Calu3 (cell line): ENCODE results near the gene ASMTL. TPM values are rescaled to one million over a fixed set of nuclear protein-coding genes. Genes with fewer than 3 reads are reported as not detected.
"Not testable (repeated sequence)": the region's sequence is repeated elsewhere in the genome, so short reads cannot be mapped to it uniquely, and the experiment has no call there.

Experiments used
- BruUV-seq: library from RNA; stranded (reverse); fragments of 400-500 nt; replicated peaks from 2 replicates; lab custom pipeline; 2021; lab: Mats Ljungman, UMichigan
- CTCF ChIA-PET: fragments of 300-600 bp; sonication (Branson Sonifier 250); formaldehyde crosslinking; loops from one replicate; lab custom pipeline; 2022; ENCODE audit warnings: antibody characterized with exemption; lab: Charles Lee
- DNase-seq: peaks from one replicate; pipeline ENCODE4 v3.0.0; 2022
- H3K27ac Mint-ChIP-seq: one replicate; pipeline ENCODE4 v1.8.0; 2022; ENCODE audit warnings: mixed read lengths; ENCODE audit not compliant: unreplicated experiment
- H3K27me3 Mint-ChIP-seq: one replicate; pipeline ENCODE4 v1.8.0; 2022; ENCODE audit warnings: mixed read lengths; ENCODE audit not compliant: unreplicated experiment
- H3K36me3 Mint-ChIP-seq: one replicate; pipeline ENCODE4 v1.8.0; 2022; ENCODE audit warnings: mild to moderate bottlenecking, moderate library complexity, mixed read lengths; ENCODE audit not compliant: insufficient read depth, unreplicated experiment
- H3K4me1 Mint-ChIP-seq: one replicate; pipeline ENCODE4 v1.8.0; 2022; ENCODE audit warnings: mild to moderate bottlenecking, low read depth, mixed read lengths; ENCODE audit not compliant: unreplicated experiment
- H3K4me3 Mint-ChIP-seq: one replicate; pipeline ENCODE4 v1.8.0; 2022; ENCODE audit warnings: mild to moderate bottlenecking, low read depth, moderate library complexity, mixed read lengths; ENCODE audit not compliant: unreplicated experiment
- H3K9me3 Mint-ChIP-seq: one replicate; pipeline ENCODE4 v1.8.0; 2022; ENCODE audit warnings: low read depth, mixed read lengths; ENCODE audit not compliant: unreplicated experiment
- intact Hi-C: fragments of 100-400 bp; cut with micrococcal nuclease; formaldehyde crosslinking; loops from one replicate; pipeline ENCODE4 v1.10.0; 2022; ENCODE audit not compliant: unreplicated experiment
- total RNA-seq: library from RNA; stranded (reverse); gene quantifications from 2 replicates; pipeline ENCODE4 v1.2.3, GENCODE V29; 2022
- TF ChIP-seq, protein P1 (sequence below): fragments of 200-600 bp; IDR thresholded peaks from one replicate; pipeline ENCODE4 v1.8.0; 2022; ENCODE audit warnings: antibody characterized with exemption; ENCODE audit not compliant: unreplicated experiment

ASMTL gene
- total RNA-seq, 1 experiment from 2014 or later, result 14.4 TPM

DNA sequence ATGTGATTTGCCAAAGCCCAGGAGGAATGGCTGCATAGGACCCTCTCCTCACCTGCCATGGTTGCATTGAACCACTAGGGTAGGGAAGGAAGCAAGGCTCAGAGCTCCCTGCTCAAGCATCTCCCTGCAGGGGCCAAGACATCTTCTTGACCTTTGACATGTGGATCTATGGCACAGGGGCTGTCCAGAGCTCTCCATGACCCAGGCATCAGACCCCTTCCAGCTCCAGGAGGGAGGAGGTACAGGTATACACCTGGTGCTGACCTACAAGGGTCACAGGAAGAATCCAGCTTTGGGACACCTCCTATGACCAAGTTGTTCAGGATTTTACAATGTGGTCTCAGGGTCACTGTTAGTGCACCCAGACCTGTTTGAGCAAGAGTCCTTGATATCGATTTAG is 23.2 kb upstream of the ASMTL start:
- H3K9me3 Mint-ChIP-seq, result peaks cover 8% of the 10 kb centered on the region
- no TSS peak for BruUV-seq
- intact Hi-C loops, result no loop called here
- no peaks in the 10 kb centered on the region for H3K36me3 Mint-ChIP-seq
- no peak overlapping the region for H3K4me3 Mint-ChIP-seq
- CTCF ChIA-PET, result no interaction called here
- TF ChIP-seq, protein P1, sequence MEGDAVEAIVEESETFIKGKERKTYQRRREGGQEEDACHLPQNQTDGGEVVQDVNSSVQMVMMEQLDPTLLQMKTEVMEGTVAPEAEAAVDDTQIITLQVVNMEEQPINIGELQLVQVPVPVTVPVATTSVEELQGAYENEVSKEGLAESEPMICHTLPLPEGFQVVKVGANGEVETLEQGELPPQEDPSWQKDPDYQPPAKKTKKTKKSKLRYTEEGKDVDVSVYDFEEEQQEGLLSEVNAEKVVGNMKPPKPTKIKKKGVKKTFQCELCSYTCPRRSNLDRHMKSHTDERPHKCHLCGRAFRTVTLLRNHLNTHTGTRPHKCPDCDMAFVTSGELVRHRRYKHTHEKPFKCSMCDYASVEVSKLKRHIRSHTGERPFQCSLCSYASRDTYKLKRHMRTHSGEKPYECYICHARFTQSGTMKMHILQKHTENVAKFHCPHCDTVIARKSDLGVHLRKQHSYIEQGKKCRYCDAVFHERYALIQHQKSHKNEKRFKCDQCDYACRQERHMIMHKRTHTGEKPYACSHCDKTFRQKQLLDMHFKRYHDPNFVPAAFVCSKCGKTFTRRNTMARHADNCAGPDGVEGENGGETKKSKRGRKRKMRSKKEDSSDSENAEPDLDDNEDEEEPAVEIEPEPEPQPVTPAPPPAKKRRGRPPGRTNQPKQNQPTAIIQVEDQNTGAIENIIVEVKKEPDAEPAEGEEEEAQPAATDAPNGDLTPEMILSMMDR, result no peak
- H3K27me3 Mint-ChIP-seq, result peaks cover 21% of the 10 kb centered on the region
- H3K4me1 Mint-ChIP-seq, result no peaks in the 10 kb centered on the region
- DNase-seq, result no peak
- H3K27ac Mint-ChIP-seq, result no peak overlapping the region

DNA sequence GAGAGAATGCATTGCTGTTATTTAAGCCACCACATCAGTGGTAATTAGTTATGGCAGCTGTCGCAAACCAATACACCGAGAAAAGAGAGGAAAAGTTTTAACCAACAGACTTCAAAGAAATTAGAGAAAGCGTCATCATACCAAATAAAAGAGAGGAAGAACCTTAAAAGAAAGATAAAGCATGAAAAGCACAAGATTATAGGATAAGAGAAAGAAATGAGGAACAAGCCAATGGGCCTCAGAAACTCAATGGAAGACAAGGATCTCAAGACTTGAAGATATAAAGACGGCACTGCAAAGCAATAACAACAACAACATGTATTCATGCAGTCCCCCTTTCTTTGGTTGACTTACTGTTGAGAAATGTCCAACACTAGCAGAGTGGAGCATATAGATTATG is 22.8 kb upstream of the ASMTL start:
- Mint-ChIP-seq H3K27ac (no peak overlapping the region), H3K4me1 (no peaks in the 10 kb centered on the region), H3K9me3 (peaks cover 8% of the 10 kb centered on the region), H3K4me3 (no peak overlapping the region), H3K27me3 (peaks cover 21% of the 10 kb centered on the region), H3K36me3 (no peaks in the 10 kb centered on the region)
- DNase-seq, result no peak
- BruUV-seq, result no TSS peak
- CTCF ChIA-PET, result no interaction called here
- TF ChIP-seq, protein P1, result no peak
- intact Hi-C loops, result no loop called here

DNA sequence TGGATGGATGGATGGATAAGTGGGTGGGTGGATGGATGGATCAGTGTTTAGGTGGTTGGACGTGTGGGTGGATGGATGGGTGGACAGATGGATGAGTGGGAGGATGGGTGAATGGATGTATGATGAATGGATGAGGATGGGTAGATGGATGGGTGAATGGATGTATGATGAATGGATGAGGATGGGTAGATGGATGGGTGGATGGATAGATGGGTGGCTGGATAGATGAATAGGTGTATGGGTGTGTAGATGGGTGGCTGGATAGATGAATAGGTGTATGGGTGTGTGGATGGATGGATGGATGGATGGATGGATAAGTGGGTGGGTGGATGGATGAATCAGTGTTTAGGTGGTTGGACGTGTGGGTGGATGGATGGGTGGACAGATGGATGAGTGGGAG is 21.9 kb upstream of the ASMTL start:
- DNase-seq, CTCF ChIA-PET, H3K9me3 Mint-ChIP-seq, H3K36me3 Mint-ChIP-seq, intact Hi-C loops, H3K27ac Mint-ChIP-seq, BruUV-seq, H3K4me1 Mint-ChIP-seq, H3K4me3 Mint-ChIP-seq: not testable (repeated sequence)
- H3K27me3 Mint-ChIP-seq, result peaks cover 21% of the 10 kb centered on the region

- Mint-ChIP-seq H3K36me3 (no peaks in the 10 kb centered on the region), H3K27ac (no peak overlapping the region), H3K9me3 (peaks cover 5% of the 10 kb centered on the region), H3K4me3 (no peak overlapping the region), H3K4me1 (no peaks in the 10 kb centered on the region), H3K27me3 (peaks cover 12% of the 10 kb centered on the region)
- BruUV-seq, result no TSS peak
- no peak for DNase-seq
- intact Hi-C loops, result no loop called here
- TF ChIP-seq, protein P1, result no peak
- CTCF ChIA-PET, result no interaction called here
Observed at GRCh38 chrX:1472975-1473374, 20.3 kb upstream of the ASMTL start.

DNA sequence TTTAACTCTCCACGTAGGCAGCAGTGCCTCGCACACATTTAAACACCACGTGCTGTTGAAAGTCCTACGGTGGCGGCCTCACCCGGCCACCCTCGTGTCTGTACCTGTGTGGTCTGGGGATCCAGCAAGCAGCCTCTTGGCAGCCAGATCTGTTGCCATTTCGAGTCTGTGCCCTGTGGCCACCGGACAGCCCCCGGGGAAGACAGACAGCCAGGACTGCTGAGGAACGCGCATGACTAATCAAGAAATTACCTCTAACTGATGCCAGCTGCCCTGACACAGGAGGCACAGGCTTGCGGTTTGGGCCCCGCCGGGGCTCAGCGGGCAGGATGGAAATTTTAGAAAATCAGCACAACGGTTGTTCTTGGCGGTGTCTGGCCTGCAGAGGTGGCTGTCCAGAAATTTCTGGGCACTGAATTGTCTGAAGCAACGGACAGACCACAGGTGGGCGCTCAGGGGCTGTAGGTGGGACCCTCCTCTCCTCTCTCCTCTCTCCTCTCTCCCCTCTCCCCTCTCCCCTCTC is 15.6 kb upstream of the ASMTL start:
- Mint-ChIP-seq H3K9me3 (no peaks in the 10 kb centered on the region), H3K27ac (no peak overlapping the region), H3K27me3 (peaks cover 45% of the 10 kb centered on the region), H3K36me3 (peaks cover 3% of the 10 kb centered on the region), H3K4me1 (no peaks in the 10 kb centered on the region), H3K4me3 (no peak overlapping the region)
- no TSS peak for BruUV-seq
- TF ChIP-seq, protein P1, result no peak
- CTCF ChIA-PET, result no interaction called here
- peak; percentile 37 for DNase-seq
- intact Hi-C loops, result no loop called here
